SK-N-SH treated with all-trans-retinoic acid at 6 μM for 48 hours (cell line): Measurements from ENCODE around the gene CACNA1I.

Source experiments
- ARNTL ChIP-seq: fragments of 450-650 bp; formaldehyde crosslinking; IDR thresholded peaks from 2 replicates; pipeline ENCODE4 v1.5.0; 2020; ENCODE audit warnings: low read depth, mild to moderate bottlenecking, moderate library complexity, borderline replicate concordance
- CSDC2 ChIP-seq: fragments of 250-450 bp; sonication (Bioruptor Pico); IDR thresholded peaks from 2 replicates; pipeline ENCODE4 v1.5.0; 2020; ENCODE audit warnings: mild to moderate bottlenecking, moderate library complexity
- ESRRG ChIP-seq: fragments of 250-450 bp; sonication (Bioruptor Pico); IDR thresholded peaks from 2 replicates; pipeline ENCODE4 v1.6.1; 2021; ENCODE audit warnings: mild to moderate bottlenecking
- PATZ1 ChIP-seq: fragments of 250-450 bp; sonication (Bioruptor Pico); IDR thresholded peaks from 2 replicates; pipeline ENCODE4 v1.8.0; 2020; ENCODE audit warnings: mild to moderate bottlenecking, moderate library complexity, borderline replicate concordance
- TCF4 ChIP-seq: fragments of 250-450 bp; sonication (Bioruptor Pico); IDR thresholded peaks from 2 replicates; pipeline ENCODE4 v1.8.0; 2021; ENCODE audit warnings: mild to moderate bottlenecking, moderate library complexity, borderline replicate concordance
- TOX ChIP-seq: fragments of 250-450 bp; sonication (Bioruptor Pico); IDR thresholded peaks from 2 replicates; pipeline ENCODE4 v1.8.0; 2021; ENCODE audit warnings: mild to moderate bottlenecking, moderate library complexity, borderline replicate concordance
- ZFP3 ChIP-seq: fragments of 250-450 bp; sonication (Bioruptor Pico); IDR thresholded peaks from 2 replicates; pipeline ENCODE4 v1.5.0; 2020; ENCODE audit warnings: mild to moderate bottlenecking, moderate library complexity
- ZNF70 ChIP-seq: fragments of 450-650 bp; formaldehyde crosslinking; IDR thresholded peaks from 2 replicates; pipeline ENCODE4 v1.5.0; 2020; ENCODE audit warnings: mild to moderate bottlenecking, moderate library complexity
- TF ChIP-seq, protein P1 (sequence below): fragments of 250-450 bp; sonication (Bioruptor Pico); IDR thresholded peaks from 2 replicates; pipeline ENCODE4 v1.5.1; 2020; ENCODE audit warnings: low read depth, mild to moderate bottlenecking, moderate library complexity
- TF ChIP-seq, protein P2 (sequence below): fragments of 250-450 bp; sonication (Bioruptor Pico); IDR thresholded peaks from 2 replicates; pipeline ENCODE4 v1.5.1; 2021; ENCODE audit warnings: mild to moderate bottlenecking, moderate library complexity
- TF ChIP-seq, protein P3 (sequence below): fragments of 250-450 bp; sonication (Bioruptor Pico); IDR thresholded peaks from 2 replicates; pipeline ENCODE4 v1.5.0; 2020; ENCODE audit warnings: mild to moderate bottlenecking, moderate library complexity

- TF ChIP-seq ZFP3 (CRISPR knock-in tag) (no peak), ZNF70 (CRISPR knock-in tag) (no peak), CSDC2 (CRISPR knock-in tag) (no peak), ESRRG (no peak), TCF4 (CRISPR knock-in tag) (no peak), PATZ1 (CRISPR knock-in tag) (no peak), ARNTL (CRISPR knock-in tag) (no peak), TOX (CRISPR knock-in tag) (no peak)
- TF ChIP-seq, protein P1, sequence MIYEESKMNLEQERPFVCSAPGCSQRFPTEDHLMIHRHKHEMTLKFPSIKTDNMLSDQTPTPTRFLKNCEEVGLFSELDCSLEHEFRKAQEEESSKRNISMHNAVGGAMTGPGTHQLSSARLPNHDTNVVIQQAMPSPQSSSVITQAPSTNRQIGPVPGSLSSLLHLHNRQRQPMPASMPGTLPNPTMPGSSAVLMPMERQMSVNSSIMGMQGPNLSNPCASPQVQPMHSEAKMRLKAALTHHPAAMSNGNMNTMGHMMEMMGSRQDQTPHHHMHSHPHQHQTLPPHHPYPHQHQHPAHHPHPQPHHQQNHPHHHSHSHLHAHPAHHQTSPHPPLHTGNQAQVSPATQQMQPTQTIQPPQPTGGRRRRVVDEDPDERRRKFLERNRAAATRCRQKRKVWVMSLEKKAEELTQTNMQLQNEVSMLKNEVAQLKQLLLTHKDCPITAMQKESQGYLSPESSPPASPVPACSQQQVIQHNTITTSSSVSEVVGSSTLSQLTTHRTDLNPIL, result no peak
- TF ChIP-seq, protein P2, sequence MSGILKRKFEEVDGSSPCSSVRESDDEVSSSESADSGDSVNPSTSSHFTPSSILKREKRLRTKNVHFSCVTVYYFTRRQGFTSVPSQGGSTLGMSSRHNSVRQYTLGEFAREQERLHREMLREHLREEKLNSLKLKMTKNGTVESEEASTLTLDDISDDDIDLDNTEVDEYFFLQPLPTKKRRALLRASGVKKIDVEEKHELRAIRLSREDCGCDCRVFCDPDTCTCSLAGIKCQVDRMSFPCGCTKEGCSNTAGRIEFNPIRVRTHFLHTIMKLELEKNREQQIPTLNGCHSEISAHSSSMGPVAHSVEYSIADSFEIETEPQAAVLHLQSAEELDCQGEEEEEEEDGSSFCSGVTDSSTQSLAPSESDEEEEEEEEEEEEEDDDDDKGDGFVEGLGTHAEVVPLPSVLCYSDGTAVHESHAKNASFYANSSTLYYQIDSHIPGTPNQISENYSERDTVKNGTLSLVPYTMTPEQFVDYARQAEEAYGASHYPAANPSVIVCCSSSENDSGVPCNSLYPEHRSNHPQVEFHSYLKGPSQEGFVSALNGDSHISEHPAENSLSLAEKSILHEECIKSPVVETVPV (CRISPR knock-in tag), result no peak
- TF ChIP-seq, protein P3, sequence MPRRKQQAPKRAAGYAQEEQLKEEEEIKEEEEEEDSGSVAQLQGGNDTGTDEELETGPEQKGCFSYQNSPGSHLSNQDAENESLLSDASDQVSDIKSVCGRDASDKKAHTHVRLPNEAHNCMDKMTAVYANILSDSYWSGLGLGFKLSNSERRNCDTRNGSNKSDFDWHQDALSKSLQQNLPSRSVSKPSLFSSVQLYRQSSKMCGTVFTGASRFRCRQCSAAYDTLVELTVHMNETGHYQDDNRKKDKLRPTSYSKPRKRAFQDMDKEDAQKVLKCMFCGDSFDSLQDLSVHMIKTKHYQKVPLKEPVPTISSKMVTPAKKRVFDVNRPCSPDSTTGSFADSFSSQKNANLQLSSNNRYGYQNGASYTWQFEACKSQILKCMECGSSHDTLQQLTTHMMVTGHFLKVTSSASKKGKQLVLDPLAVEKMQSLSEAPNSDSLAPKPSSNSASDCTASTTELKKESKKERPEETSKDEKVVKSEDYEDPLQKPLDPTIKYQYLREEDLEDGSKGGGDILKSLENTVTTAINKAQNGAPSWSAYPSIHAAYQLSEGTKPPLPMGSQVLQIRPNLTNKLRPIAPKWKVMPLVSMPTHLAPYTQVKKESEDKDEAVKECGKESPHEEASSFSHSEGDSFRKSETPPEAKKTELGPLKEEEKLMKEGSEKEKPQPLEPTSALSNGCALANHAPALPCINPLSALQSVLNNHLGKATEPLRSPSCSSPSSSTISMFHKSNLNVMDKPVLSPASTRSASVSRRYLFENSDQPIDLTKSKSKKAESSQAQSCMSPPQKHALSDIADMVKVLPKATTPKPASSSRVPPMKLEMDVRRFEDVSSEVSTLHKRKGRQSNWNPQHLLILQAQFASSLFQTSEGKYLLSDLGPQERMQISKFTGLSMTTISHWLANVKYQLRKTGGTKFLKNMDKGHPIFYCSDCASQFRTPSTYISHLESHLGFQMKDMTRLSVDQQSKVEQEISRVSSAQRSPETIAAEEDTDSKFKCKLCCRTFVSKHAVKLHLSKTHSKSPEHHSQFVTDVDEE, result no peak
These were observed 43.0 kb upstream of the CACNA1I start for GRCh38 chr22:39527481-39527961.
